Right forelimb (tissue), 1 donor: ENCODE data around the gene AP2A1.
"Not testable (repeated sequence)": the region's sequence is repeated elsewhere in the genome, so short reads cannot be mapped to it uniquely, and the experiment has no call there.

Experiments
- DNase-seq: peaks from one replicate; pipeline ENCODE4 v3.0.0-alpha.2; 2018

AP2A1 gene

DNA sequence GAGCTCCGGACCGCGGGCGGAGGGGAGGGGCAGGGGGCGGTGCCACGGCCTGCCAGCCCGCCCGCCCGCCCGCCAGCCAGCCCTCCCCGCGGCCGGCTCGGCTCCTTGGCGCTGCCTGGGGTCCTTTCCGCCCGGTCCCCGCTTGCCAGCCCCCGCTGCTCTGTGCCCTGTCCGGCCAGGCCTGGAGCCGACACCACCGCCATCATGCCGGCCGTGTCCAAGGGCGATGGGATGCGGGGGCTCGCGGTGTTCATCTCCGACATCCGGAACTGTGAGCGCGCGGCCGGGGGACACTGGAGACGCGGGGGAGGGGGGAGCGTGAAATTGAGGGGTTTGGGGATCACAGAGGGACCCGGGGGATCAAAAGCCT is at the start of gene AP2A1:
TSS of gene AP2A1 (plus strand) at position 72 of the 370 bp plus-strand sequence. CDS start at position 205, 133 bp downstream.
- no peak for DNase-seq

DNA sequence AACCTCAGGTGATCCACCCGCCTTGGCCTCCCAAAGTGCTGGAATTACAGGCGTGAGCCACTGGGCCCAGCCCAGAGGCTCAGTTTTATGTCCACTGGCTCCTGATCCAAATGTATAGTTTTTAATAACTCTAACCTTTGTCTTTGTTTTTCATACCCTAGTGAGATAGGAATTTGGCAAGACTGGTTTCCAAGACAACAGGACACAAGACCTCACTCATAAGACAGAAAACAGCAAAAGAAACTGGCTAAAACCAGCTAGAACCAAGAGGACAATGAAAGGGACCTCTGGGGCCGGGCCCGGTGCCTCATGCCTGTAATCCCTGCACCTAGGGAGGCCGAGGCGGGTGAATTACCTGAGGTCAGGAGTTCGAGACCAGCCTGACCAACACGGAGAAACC is 48.3 kb upstream of the AP2A1 start:
- no peak for DNase-seq

DNA sequence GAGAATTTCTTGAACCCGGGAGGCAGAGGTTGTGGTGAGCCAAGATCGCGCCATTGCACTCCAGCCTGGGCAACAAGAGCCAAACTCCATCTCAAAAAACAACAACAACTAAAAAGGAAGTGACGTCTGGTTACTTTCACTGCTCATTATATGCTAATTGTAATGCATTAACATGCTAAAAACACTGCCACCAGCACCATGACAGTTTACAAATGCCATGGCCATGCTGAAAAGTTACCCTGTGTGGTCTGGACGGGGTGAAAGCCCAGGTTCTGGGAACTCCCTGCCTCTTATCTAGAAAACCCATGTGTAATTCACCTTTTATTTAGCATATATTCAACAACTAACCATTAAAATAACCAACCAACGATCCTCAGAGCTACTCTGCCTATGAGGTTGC is 47.8 kb upstream of the AP2A1 start:
- DNase-seq: no peak

DNA sequence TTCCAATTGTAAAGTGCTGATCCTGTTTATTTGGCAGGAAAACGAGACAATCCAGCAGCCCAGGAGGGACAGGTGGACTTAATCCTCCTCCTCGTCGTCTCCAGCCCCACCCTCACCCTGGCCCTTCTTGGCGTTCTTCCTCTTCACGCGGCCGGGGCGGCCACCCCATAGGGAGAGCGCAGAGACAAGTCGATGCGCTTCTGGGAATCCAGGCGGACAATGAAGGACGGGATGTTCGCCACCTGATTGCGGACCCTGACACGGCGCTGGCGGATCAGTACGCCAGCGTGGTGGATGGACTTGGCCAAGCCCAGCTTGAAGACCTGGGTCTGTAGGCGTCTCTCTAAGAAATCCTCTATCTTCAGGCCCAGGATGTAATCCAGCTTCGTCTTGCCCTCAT is 47.4 kb upstream of the AP2A1 start:
- DNase-seq: not testable (repeated sequence)

DNA sequence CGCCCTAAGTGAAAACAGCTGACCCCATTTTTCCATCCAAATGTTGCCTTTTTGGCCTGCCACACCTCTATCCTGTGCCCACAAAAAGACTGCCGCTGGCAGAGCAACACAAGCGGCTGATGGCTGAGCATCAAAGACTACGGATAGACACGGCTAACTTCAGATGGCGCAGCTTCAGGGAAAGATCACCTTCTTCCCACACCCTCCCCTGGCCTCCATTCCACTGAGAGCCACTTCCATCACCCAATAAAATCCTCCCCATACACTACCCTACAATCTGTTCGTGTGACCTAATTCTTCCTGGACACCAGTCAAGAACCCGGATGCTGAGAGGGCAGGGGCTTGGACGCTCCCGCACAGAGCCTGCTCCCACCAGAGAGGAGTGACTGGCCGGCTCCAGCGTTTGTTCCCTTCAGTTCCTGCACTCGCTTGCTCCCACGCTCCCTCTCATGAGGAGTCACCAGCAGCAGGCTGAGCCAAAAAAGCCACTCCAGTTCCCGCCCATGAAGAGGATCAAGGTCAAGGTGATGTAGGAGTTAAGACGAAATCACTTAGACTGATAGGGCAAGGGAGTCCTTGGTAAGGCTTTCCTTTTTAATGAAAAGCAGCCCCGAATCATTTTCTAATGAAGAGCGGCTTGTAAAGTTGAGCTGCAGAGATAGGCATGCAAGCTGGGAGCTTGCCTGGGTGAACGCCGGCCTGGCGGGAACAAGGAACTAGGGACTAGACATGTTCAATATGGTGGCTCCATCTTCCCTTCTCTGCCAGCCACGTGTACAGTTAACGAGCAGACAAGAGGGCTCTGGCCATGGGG is 39.4 kb upstream of the AP2A1 start:
- peak; percentile 55 for DNase-seq

DNA sequence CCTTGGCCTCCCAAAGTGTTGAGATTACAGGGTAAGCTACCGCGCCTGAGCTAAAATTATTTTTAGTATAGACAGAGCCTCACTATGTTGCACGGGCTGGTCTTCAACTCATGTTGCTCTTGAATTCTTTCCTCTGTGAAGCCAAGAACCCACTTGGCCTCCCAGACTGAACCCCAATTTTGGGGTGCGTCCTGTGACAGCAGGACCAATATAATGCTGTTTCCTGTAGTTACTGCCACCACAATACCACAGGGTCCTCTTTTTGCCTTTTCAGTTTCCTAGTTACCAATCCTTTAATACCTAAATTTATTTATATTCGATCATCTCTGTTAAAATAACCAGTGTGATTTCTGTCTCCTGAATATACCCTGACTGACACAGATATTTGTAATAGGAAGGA is 36.6 kb upstream of the AP2A1 start:
- DNase-seq: no peak

DNA sequence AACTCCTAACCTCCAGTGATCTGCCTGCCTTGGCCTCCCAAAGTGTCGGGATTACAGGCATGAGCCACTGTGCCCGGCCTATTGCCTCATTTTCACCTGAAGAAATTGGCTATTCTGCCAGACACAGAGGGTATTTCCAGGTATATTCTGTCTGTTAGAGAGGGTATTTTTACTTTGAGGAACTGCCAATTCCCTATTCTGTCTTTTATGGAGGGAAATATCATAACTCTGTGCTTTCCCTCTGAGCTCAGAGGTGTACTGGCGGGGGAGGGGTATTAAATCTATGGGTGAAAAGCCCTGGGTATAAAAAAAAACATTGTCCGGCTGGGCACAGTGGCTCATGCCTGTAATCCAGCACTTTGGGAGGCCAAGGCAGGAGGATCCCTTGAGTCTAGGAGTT is 28.5 kb upstream of the AP2A1 start:
- DNase-seq: no peak

DNA sequence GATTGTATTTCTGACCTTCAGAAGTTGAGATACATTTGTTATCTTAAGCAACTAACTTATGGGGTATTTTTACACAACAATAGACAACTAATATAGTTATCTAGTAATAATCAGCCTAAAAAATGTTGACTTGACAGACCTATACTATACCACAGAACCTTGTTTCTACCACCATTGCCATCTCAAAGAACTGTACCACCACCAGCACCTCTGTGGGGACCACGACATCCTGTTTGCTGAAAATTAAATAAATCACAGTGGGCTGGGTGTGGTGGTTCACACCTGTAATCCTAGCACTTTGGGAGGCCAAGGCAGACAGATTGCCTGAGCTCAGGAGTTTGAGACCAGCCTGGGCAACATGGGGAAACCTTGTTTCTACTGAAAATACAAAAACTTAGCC is 27.7 kb upstream of the AP2A1 start:
- no peak for DNase-seq

DNA sequence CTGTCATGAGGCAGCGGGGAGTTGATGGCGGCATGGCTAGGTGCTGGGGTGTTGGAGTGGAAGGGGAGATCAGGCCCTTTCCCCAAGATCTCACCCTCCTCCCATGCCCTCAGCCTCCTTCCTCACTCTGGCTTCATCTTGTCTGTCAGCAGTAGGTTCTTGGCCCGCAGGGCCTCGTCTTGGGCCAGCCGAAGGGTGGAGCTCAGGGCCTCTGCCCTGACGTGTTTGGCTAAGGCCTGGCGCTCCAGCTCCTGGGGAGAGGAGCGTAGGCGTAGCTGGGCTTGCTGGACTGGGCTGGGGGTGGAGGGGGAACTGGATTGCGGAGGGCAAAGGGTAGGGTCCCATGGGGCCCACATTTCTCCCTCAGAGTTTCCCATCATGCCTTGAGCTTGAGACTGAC is 26.9 kb upstream of the AP2A1 start:
- no peak for DNase-seq

DNA sequence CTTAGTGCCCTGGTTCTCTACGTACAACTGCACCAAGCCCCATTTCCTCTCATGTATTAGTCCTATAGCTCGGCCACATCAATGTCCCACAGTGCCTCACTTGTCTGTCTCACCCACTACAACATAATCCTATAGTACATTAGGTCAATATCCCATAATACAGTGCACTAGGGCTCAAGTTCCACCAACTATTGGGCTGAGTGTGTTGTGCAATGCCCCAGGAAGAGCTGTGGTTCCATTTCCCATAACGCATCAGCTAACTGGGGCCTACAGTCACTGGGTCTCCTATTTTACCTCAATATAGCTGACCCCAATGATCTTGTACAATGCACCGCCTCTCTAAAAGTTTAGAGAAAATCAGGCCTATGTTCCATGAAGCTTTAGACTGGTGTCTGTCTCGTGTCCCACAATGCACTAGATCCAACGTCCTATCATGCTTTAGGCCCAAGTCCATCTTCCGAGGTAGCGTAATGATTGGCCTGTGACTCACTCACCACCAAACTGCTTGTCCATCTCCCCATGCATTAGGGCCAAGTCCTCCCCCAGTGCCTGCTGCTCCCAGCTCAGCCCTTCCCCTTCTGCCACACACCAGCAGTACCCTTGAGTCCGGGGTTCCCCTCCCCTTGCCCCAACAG is 25.5 kb upstream of the AP2A1 start:
- DNase-seq: no peak

DNA sequence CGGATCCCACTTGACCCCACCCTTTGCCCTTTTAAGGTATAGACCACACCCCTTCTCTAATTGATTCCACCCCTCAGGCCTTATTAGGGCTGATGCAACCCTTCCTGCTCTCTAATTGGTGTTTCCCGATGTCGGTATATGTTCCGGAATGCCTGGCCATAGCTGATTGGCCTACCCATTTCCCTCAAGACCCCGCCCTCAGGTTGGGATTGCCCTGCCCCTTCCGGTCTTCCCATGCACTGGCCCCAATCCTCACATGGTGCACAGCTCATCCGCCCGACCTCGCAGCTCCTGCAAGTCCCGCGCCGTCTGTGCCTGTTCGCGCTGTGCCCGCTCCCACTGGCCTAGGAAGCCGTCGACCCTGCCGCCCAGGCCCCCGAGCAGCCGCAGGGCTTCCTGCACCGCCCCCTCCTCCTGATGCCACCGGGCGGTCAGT is 21.8 kb upstream of the AP2A1 start:
- DNase-seq: no peak

DNA sequence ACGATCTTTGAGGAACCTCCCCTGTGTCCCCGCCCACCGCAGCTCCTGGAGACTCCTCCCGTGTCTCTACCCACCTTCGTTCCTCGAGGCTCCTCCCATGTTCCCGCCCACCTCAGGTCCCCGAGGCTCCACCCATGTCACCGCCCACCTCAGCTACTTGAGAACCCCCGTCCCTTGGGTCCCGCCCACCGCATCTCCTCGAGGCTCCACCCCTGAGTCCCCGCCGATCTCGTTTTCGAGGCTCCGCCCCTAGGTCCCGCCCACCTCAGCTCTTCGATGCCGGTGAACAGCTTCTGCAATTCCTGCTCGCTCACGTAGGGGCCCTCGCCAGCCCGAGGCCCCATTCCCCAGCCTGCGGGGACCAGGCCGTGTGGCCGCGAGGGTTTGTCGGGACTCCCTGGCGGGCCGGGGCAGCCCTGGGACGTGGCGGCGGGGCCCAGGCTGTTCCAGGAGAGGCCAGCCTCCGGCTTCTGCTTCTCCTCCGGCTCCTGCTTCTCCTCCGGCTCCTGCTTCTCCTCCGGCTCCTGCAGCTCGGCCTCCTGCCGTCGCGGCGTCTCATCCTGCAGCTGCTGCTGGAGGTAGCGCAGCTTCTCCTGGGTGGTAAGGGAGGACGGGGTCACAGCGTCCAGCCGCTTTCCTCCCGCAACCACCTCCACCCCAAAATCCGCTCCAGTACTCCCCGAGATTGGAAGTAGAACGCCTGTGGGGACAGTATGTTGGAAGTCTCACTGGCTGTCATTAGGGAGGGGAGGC is 20.4 kb upstream of the AP2A1 start:
- DNase-seq: peak; percentile 52

DNA sequence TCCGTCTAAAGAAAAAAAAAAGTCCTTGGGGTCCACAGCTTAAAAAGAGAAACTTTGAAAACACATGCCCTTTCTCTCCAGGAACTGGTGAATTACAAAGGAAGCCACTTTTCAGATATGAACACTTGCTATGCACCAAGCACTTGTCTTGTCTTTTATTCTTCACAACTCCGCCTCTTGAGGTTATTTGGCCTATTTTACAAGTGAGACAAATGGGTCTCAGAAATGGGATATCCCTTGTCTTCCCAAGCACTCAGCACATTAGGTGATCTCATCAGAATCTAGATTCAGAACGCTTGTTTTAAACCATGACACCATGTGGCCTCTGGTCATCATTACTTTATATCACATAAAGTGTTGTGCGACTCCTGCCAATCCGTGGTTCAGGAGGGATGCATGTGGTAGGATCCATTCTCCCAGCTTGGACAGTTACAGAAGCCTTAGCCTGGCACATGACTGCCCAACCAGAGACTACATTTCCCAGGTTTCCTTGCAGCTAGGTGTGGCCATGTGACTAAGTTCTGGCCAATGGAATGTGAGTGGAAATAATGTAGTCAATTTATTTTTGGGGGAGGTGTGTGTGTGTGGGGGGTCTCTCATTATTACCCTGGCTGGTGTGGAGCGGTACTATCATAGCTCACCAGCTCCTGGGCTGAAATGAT is 17.6 kb upstream of the AP2A1 start:
- no peak for DNase-seq

DNA sequence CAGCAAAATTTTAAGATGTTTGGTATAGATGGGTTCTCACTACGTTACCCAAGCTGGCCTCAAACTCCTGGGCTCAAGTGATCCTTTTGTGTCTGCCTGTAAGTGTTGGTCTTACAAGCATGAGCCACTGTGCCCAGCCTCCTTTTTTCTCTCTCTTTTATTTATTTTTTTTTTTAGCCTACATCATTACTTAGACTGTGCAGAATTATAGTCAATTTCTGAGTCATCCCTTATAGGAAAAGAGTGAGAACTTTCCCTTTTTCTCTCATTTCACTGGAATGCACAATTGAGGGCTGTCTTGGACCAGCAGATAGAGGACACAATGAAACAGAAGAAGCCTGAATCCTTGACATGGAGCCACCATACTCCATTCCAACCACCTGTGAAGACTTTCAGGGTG is 17.0 kb upstream of the AP2A1 start:
- DNase-seq: no peak

DNA sequence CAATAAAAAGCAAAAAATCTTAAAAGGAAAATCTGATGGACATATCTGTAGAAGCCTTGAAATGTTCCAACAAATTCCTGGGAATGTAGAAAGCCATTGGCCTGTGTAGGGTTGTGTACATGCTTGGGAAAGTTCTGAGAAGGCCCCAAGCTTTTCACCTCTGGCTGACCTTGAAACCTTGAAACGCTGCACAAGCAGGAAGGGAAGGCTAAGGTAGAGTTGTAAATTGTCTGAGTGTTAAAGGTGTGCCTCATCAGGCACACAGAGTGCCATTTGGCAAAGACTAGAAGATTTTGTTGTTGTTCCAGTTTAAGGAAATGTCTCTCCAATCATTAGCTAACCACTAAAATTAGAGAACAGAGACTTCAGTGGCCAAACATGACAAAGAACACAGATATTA is 14.1 kb upstream of the AP2A1 start:
- DNase-seq: no peak

DNA sequence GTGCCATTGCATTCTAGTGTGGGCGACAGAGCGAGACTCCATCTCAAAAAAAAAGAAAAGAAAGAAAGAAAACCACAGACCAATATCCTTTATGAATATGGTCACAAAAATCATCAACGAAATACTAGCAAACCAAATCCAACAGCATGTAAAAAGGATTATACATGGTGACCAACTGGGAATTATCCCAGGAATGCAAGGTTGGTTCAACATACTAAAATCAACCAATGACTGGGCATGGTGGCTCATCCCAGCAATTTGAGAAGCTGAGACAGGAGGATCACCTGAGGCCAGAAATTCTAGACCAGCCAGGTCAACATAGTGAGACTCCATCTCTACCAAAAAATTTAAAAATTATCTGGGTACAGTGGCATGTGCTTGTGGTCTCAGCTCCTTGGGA is 10.8 kb upstream of the AP2A1 start:
- no peak for DNase-seq

DNA sequence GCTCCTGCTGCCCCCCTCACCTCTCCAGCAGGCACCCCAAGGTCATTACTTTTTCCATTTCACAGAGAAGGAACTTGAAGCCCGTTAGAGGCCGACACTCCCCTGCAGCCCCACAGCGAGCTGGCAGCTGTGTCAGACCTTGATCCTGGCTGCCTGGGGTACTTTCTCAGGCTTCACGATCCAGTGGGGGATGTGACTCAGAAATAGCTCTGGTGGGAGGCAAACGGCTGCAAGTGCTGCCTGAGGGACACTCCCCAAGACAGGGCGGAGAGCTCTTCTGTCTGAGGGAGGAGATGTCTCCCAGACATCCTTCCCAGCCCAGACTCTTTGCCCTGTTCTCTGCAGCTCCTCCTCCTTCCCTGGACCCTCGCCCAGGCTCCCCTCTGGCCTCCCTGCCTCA is 8.5 kb upstream of the AP2A1 start:
- no peak for DNase-seq

DNA sequence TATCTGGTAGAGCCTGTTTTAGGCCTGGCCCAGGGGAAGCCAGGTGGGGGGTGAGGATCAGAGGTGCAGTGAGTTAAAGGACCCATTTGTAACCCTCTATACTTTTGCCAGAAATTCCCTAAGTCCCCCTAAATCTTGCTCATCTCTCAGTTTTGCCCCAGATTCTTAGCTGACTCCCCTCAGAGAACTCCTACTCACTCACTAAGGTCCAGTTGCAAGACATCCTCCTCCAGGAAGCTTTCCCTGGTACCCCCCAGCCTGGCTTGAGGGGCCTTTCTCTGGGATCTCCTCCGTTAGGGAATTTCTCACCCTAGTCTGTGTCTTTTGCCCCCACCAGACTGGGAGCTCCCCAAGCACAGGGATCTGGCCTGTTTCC is 5.6 kb upstream of the AP2A1 start:
- DNase-seq: no peak

DNA sequence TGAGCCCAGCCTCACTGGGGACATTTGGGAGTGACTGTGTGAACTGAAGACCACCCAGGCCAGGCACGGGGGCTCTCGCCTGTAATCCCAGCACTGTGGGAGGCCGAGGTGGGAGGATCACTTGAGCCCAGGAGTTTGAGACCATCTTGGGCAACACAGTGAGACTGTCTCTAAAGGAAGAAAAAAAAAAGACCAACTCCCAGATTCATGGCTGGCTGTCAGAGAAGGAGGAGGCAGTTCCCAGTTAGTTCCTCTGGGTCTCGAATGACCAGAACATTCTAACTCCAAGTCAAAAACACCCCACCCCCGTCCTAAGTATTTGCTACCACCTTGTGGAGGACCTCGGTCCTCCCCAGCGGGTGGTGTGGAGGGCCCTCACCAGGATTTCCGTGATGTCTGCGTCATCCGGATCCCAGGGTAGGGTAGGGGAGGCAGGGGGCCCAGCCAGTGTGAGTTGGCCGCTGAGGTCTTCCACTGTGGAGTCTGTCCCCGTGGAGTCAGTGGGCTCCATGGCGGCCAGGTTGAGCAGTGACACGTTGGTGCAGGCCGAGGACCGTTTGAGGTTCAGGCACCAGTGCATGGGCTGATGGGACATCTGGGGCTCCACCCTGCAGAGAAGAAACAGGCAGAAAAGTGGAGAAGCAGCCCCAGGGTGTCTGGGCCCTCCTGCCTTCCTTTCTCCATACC is 5.0 kb upstream of the AP2A1 start:
- no peak for DNase-seq

DNA sequence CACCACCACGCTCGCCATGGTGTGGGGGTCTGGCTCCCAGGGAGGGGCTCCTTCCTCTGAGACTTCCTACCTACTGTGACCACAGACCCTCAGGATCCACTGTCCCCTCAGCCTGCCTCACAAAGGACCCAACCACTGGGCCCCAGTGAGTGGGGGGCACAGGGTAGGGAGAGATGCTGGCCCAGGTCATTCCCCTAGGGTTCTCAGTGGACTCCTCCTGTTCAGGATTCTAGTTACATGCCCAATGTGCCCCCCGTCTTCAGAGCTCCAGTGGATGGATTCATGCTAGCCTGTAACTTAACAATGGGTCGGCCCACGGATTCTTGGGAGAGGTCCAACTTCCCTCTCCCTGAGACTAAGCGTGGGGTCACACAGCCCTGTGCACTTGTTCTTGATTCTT is 3.6 kb upstream of the AP2A1 start, which contains the start of gene TSKS:
TSS of gene TSKS (minus strand) at position 77 of the 400 bp plus-strand sequence. CDS start at position 18, 59 bp downstream.
- no peak for DNase-seq

DNA sequence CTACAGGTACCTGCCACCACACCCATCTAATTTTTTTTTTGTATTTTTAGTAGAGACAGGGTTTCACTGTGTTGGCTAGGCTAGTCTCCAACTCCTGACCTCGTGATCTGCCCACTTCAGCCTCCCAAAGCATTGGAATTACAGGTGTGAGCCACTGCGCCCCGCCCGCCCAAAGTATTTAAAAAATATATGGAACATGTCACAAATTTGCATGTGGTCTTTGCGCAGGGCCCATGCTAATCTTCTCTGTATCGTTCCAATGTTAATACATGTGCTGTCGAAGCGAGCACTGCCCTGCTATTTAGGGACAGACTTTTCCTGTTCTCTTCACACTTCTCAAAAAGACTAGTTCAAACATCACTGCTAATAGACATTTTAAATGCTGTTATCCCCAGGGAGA is 2.5 kb upstream of the AP2A1 start:
- DNase-seq: no peak
